Trophoblast cell (in vitro differentiated cells and primary cell): ENCODE results near the gene TTLL10.

Experiments used
- DNase-seq, 2 donors: peaks; one replicate each; pipeline ENCODE4 v3.0.0-alpha.2; 2016
- H2AFZ ChIP-seq: 2 replicates; pipeline ENCODE4 v1.6.1; 2013; ENCODE audit warnings: low read length, moderate library complexity, mild to moderate bottlenecking; ENCODE audit not compliant: insufficient read depth, poor library complexity
- H2AK5ac ChIP-seq: 2 replicates; pipeline ENCODE4 v1.6.1; 2013; ENCODE audit warnings: mild to moderate bottlenecking, low read length
- H2BK120ac ChIP-seq: 2 replicates; pipeline ENCODE4 v1.6.1; 2013; ENCODE audit warnings: low read length, mild to moderate bottlenecking, moderate library complexity; ENCODE audit not compliant: insufficient read depth, poor library complexity
- H2BK12ac ChIP-seq: 2 replicates; pipeline ENCODE4 v1.6.1; 2013; ENCODE audit warnings: mild to moderate bottlenecking, low read length, moderate library complexity
- H2BK5ac ChIP-seq: 2 replicates; pipeline ENCODE4 v1.6.1; 2013; ENCODE audit warnings: low read length, low read depth, moderate library complexity, mild to moderate bottlenecking; ENCODE audit not compliant: poor library complexity
- H3K14ac ChIP-seq: 2 replicates; pipeline ENCODE4 v1.6.1; 2013; ENCODE audit warnings: mild to moderate bottlenecking, low read length
- H3K18ac ChIP-seq: 2 replicates; pipeline ENCODE4 v1.6.1; 2013; ENCODE audit warnings: mild to moderate bottlenecking, low read length
- H3K23ac ChIP-seq: 2 replicates; pipeline ENCODE4 v1.6.1; 2013; ENCODE audit warnings: low read length
- H3K27ac ChIP-seq: 2 replicates; pipeline ENCODE4 v1.5.1; 2013; ENCODE audit warnings: low read depth, mild to moderate bottlenecking, inconsistent platforms, low read length, moderate library complexity
- H3K27me3 ChIP-seq: 2 replicates; pipeline ENCODE4 v1.6.1; 2013; ENCODE audit warnings: inconsistent platforms, mild to moderate bottlenecking, low read length, moderate library complexity; ENCODE audit not compliant: insufficient read depth
- H3K36me3 ChIP-seq, 2 experiments: 1 replicate in 1 of 2; 2 replicates in 1 of 2; pipeline ENCODE4 v1.6.1; 2013; ENCODE audit warnings: low read length in 2 of 2, mild to moderate bottlenecking in 2 of 2, moderate library complexity in 1 of 2; ENCODE audit not compliant: insufficient read depth in 2 of 2, control insufficient read depth in 1 of 2
- H3K4ac ChIP-seq: 2 replicates; pipeline ENCODE4 v1.6.1; 2013; ENCODE audit warnings: low read depth, mild to moderate bottlenecking, low read length, moderate library complexity
- H3K4me1 ChIP-seq, 2 experiments: 1 replicate in 1 of 2; 2 replicates in 1 of 2; pipeline ENCODE4 v1.6.1; 2013; ENCODE audit warnings: low read length in 2 of 2, mild to moderate bottlenecking in 2 of 2, moderate library complexity in 1 of 2; ENCODE audit not compliant: insufficient read depth in 2 of 2, control insufficient read depth in 1 of 2
- H3K4me2 ChIP-seq: 2 replicates; pipeline ENCODE4 v1.6.1; 2013; ENCODE audit warnings: inconsistent platforms, mild to moderate bottlenecking, low read length, moderate library complexity
- H3K4me3 ChIP-seq: 2 replicates; pipeline ENCODE4 v1.5.1; 2013; ENCODE audit warnings: mild to moderate bottlenecking, low read depth, low read length, inconsistent platforms
- H3K79me1 ChIP-seq: one replicate; pipeline ENCODE4 v1.6.1; 2013; ENCODE audit warnings: low read length
- H3K79me2 ChIP-seq: 2 replicates; pipeline ENCODE4 v1.6.1; 2013; ENCODE audit warnings: low read length, mild to moderate bottlenecking; ENCODE audit not compliant: control insufficient read depth, insufficient read depth, poor library complexity
- H3K9ac ChIP-seq: 2 replicates; pipeline ENCODE4 v1.6.1; 2013; ENCODE audit warnings: mild to moderate bottlenecking, low read length
- H3K9me3 ChIP-seq: 2 replicates; pipeline ENCODE4 v1.6.1; 2013; ENCODE audit warnings: low read depth, mild to moderate bottlenecking, control low read depth, inconsistent platforms, low read length; ENCODE audit not compliant: insufficient read depth
- H4K12ac ChIP-seq: 2 replicates; pipeline ENCODE4 v1.6.1; 2013; ENCODE audit warnings: low read depth, mild to moderate bottlenecking, low read length, moderate library complexity
- H4K8ac ChIP-seq: 2 replicates; pipeline ENCODE4 v1.6.1; 2013; ENCODE audit warnings: low read depth, mild to moderate bottlenecking, low read length, moderate library complexity
- H4K91ac ChIP-seq: one replicate; pipeline ENCODE4 v1.6.1; 2013; ENCODE audit warnings: low read depth, mild to moderate bottlenecking, low read length, moderate library complexity
- WGBS: extraction: QIAGEN DNeasy Blood & Tissue Kit; methylation state at CpG from one replicate; pipeline ENCODE4 v1.1.7; 2013; ENCODE audit warnings: missing lambda C conversion rate; ENCODE audit not compliant: insufficient read length, insufficient coverage; ENCODE audit errors: extremely low coverage; 5-methylcytosine and 5-hydroxymethylcytosine counted together

The TTLL10 gene

DNA sequence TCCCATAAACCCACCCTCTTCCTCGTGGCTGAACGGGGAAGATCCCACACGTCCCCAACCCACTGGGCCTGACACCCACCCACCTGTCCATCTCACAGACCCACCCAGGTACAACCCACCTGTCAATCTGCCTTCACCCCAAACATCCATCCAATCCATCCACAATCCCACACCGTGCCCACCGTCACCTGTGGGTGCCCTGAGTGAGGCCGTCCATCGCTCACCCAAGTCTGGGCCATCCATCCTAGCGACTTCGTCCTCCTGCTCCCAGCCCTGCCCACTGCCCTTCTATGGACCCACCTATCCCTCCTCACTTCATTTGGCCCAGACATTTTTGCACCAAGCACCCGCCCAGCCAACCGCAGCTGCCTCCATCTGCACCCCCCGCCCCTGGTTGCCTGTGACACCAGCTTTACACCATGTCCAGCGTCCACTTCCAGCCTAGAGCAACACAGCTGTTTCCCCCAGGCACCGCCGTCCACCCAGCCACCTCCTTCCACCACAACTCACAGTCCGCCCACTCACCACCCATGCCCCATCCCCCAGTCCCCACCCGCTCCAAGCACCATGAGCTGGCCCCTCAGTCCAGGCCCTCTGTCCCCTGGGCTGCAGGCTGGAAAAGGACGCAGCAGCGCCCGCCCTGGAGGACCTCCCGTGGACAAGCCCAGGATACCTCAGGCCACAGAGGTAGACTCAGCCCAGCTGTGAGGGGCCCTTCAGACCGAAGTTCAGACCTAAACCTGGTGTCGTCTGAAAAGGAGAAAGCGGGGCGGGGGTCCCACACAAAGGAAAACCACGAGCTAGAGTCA lies 7.7 kb downstream of the TTLL10 start:
- Histone ChIP-seq H3K9ac (no peak overlapping the region), H4K12ac (no peak overlapping the region), H3K9me3 (peaks cover 8% of the 10 kb centered on the region), H2BK5ac (no peak overlapping the region), H3K18ac (no peak overlapping the region), H3K36me3 (no peaks in the 10 kb centered on the region), H3K4me3 (no peak overlapping the region), H3K23ac (no peak overlapping the region), H2BK120ac (no peak overlapping the region), H2BK12ac (no peak overlapping the region), H3K4me1 (peaks cover 2 to 6% of the 10 kb centered on the region in 2 experiments), H3K27me3 (no peaks in the 10 kb centered on the region), H3K27ac (no peak overlapping the region), H4K91ac (no peak overlapping the region), H2AFZ (no peak overlapping the region), H3K4me2 (no peak overlapping the region), H3K79me2 (no peaks in the 10 kb centered on the region), H3K14ac (no peak overlapping the region), H2AK5ac (no peak overlapping the region), H3K79me1 (no peaks in the 10 kb centered on the region), H3K4ac (no peak overlapping the region), H4K8ac (no peak overlapping the region)
- DNase-seq: no peak
- WGBS: no CpG with 5 or more reads among the region's 26 CpGs

DNA sequence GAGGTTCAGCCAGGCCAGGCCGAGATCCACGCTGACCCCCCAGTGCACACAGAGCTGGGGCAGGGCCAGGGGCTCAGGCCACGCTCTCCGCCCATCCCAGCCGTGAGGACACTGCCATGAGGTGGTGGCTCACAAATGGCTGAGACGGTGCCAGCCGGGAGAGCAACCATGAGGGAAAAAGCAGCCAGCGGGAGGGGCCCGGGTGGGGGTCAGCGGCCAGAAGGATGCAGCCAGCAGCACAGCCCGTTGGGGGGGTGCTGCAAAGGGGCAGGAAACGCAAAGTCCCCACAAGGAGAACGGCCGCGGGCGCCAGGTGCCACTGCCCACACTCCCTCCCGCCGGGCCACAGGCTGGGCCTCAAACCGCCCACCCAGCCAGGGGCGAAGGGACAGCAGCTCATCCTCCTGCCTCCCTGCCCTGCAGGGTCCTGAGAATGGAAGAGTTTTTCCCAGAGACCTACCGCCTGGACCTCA lies 8.3 kb downstream of the TTLL10 start:
- Histone ChIP-seq H2AFZ (no peak overlapping the region), H3K4me3 (no peak overlapping the region), H3K4me1 (peaks cover 0 to under 1% of the 10 kb centered on the region in 2 experiments), H3K9me3 (peaks cover 8% of the 10 kb centered on the region), H4K12ac (no peak overlapping the region), H2AK5ac (no peak overlapping the region), H3K4ac (no peak overlapping the region), H2BK5ac (no peak overlapping the region), H2BK120ac (no peak overlapping the region), H4K8ac (no peak overlapping the region), H3K4me2 (no peak overlapping the region), H3K27ac (no peak overlapping the region), H3K18ac (no peak overlapping the region), H3K36me3 (no peaks in the 10 kb centered on the region), H3K23ac (no peak overlapping the region), H2BK12ac (no peak overlapping the region), H3K9ac (no peak overlapping the region), H3K14ac (no peak overlapping the region), H3K79me1 (no peaks in the 10 kb centered on the region), H4K91ac (no peak overlapping the region), H3K27me3 (no peaks in the 10 kb centered on the region), H3K79me2 (no peaks in the 10 kb centered on the region)
- no CpG with 5 or more reads among the region's 21 CpGs for WGBS
- no peak for DNase-seq

DNA sequence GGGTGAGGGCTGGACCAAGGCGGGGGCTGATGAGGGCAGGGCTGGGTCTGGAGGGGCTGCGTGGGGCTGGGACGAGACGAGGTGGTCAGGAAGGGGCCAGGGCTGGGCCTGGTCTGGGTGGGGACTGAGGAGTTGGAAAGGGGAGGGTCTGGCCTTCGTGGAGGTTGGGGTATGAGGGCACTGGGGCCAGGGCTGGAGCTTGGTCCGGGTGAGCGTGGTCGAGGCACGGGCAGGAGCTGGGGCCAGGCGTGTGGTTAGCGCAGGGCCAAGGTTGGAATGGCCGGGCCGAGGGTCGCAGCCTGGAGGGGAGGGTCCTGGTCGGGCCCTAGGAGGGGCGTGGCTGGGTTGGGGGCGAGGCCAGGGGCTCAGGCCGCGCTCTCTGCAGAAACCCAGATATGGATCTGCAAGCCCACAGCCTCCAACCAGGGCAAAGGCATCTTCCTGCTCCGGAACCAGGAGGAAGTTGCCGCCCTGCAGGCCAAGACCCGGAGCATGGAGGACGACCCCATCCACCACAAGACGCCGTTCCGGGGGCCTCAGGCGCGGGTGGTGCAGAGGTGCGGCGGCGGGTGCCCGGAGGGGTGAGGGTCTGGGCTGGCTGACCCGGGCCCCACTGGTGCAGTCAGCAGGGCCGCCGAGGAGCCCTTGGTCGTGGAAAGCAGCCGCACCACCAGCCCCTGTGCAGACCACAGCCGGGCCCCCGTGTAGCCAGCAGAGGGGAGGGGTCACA lies 9.0 kb downstream of the TTLL10 start:
- no peak overlapping the region for H3K23ac ChIP-seq
- no peaks in the 10 kb centered on the region for H3K27me3 ChIP-seq
- H3K79me2 ChIP-seq: no peaks in the 10 kb centered on the region
- no peak overlapping the region for H2BK5ac ChIP-seq
- H3K4me1 ChIP-seq: no peaks in the 10 kb centered on the region
- peaks cover 8% of the 10 kb centered on the region for H3K9me3 ChIP-seq
- no peak overlapping the region for H3K18ac ChIP-seq
- no CpG with 5 or more reads among the region's 39 CpGs for WGBS
- no peak overlapping the region for H2BK120ac ChIP-seq
- H3K79me1 ChIP-seq: no peaks in the 10 kb centered on the region
- no peak overlapping the region for H4K91ac ChIP-seq
- H3K9ac ChIP-seq: no peak overlapping the region
- H2AFZ ChIP-seq: no peak overlapping the region
- no peak overlapping the region for H2AK5ac ChIP-seq
- no peak overlapping the region for H4K8ac ChIP-seq
- no peak overlapping the region for H3K27ac ChIP-seq
- no peak overlapping the region for H3K4me3 ChIP-seq
- DNase-seq: no peak
- H3K14ac ChIP-seq: no peak overlapping the region
- no peak overlapping the region for H3K4me2 ChIP-seq
- H4K12ac ChIP-seq: no peak overlapping the region
- H2BK12ac ChIP-seq: no peak overlapping the region
- no peaks in the 10 kb centered on the region for H3K36me3 ChIP-seq
- no peak overlapping the region for H3K4ac ChIP-seq

DNA sequence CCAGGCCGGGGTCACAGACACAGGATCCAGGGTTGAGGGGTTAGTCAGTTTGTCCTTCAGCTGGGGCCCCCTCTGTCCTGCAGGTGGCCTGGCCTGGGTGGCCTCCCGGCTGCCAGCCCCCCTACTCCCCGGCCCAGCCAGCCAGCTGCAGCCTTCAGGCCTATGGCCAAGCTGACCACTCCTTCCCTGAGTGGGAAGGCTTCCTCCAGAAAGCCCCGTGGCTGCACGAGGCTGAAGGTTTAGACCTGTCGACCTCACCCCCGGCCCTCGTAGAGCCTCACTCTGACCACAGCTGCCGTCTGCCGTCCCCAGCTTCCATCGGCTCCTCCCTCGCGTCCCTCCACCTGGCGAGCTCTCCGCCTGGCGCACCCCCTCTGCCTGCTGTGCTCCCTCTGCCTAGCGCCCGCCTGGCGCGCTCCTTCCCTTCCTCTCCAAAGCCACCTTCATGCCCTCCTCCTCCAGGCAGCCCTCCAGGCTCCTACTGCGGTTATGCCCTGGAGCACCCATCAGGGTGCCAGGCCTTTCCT lies 9.6 kb downstream of the TTLL10 start:
- H3K23ac ChIP-seq: no peak overlapping the region
- no peak overlapping the region for H3K18ac ChIP-seq
- no peak overlapping the region for H2AK5ac ChIP-seq
- H2BK120ac ChIP-seq: no peak overlapping the region
- H2BK5ac ChIP-seq: no peak overlapping the region
- H3K4ac ChIP-seq: no peak overlapping the region
- no peak overlapping the region for H4K91ac ChIP-seq
- no peaks in the 10 kb centered on the region for H3K4me1 ChIP-seq
- no peaks in the 10 kb centered on the region for H3K27me3 ChIP-seq
- H3K4me3 ChIP-seq: no peak overlapping the region
- H2AFZ ChIP-seq: no peak overlapping the region
- no CpG with 5 or more reads among the region's 21 CpGs for WGBS
- H3K4me2 ChIP-seq: no peak overlapping the region
- H4K8ac ChIP-seq: no peak overlapping the region
- no peak overlapping the region for H3K9ac ChIP-seq
- no peak overlapping the region for H2BK12ac ChIP-seq
- no peak for DNase-seq
- no peak overlapping the region for H3K27ac ChIP-seq
- H3K79me1 ChIP-seq: no peaks in the 10 kb centered on the region
- H3K14ac ChIP-seq: no peak overlapping the region
- no peaks in the 10 kb centered on the region for H3K36me3 ChIP-seq
- H3K9me3 ChIP-seq: peaks cover 8% of the 10 kb centered on the region
- no peaks in the 10 kb centered on the region for H3K79me2 ChIP-seq
- H4K12ac ChIP-seq: no peak overlapping the region
